HL-60 (cell line): ENCODE data around the gene CHD2.

ENCODE experiments used
- DNase-seq, 2 experiments: peaks; one replicate each; pipeline ENCODE4 v3.0.0-alpha.2; 2010 to 2020; ENCODE audit warnings: low read depth in 1 of 2, low spot score in 1 of 2
- H3K27ac ChIP-seq: fragments of 250-450 bp; sonication (Bioruptor Pico); replicated peaks from 2 replicates; pipeline ENCODE4 v1.5.1; 2020; ENCODE audit warnings: mild to moderate bottlenecking, moderate library complexity
- H3K27me3 ChIP-seq: fragments of 250-450 bp; sonication (Bioruptor Pico); 2 replicates; pipeline ENCODE4 v1.5.1; 2021; ENCODE audit warnings: mild to moderate bottlenecking, moderate library complexity; ENCODE audit not compliant: insufficient read depth, poor library complexity, severe bottlenecking
- H3K4me3 ChIP-seq: replicated peaks from 2 replicates; pipeline ENCODE4 v1.5.1; 2011; ENCODE audit warnings: mild to moderate bottlenecking, control low read depth, low read length; ENCODE audit not compliant: insufficient read depth
- CTCF ChIP-seq: IDR thresholded peaks from one replicate; pipeline ENCODE4 v1.5.1; 2011; ENCODE audit warnings: low read length, control low read depth, inconsistent platforms; ENCODE audit not compliant: insufficient read depth
- GABPA ChIP-seq: IDR thresholded peaks from 2 replicates; pipeline ENCODE4 v1.6.1; 2012; ENCODE audit warnings: low read depth
- POLR2AphosphoS5 ChIP-seq: IDR thresholded peaks from 2 replicates; pipeline ENCODE4 v1.6.1; 2012; ENCODE audit warnings: low read depth
- SPI1 ChIP-seq: IDR thresholded peaks from 2 replicates; pipeline ENCODE4 v1.6.1; 2012; ENCODE audit warnings: low read depth, mild to moderate bottlenecking, borderline replicate concordance
- TF ChIP-seq, protein P1 (sequence below): IDR thresholded peaks from 2 replicates; pipeline ENCODE4 v1.6.1; 2012; ENCODE audit warnings: low read depth; ENCODE audit not compliant: insufficient replicate concordance

Gene CHD2

GRCh38 chr15:92959219-92959618, 59.1 kb downstream of the CHD2 start:
- H3K27ac ChIP-seq, result no peak overlapping the region

DNA sequence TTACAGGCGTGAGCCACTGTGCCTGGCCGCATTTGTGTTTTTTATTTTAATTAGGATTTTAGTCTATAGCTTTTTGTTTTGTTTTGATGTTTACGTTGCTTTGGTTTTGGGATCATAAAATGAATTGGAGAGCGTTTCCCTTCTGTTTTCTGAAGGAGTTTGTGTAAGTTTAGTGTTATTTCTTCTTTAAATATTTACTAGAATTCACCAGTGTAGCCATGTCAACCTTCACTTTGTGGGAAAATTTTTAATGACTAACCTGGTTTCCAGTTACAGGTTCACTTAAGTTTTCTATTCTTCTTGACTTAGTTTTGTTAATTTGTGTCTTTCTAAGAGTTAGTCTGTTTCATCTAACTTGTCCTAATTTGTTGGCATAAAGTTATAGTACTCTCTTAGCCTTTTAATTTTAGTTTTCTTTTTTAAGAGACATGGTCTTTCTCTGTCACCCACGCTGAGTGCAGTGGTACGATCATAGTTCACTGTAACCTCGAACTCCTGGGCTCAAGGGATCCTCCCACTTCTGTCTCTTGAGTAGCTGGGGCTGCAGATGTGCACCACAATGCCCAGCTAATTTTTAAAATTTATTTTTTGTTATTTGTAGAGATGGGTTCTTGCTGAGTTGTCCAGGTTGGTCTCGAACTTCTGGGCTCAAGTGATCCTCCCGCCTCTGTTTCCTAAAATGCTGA, 61.0 kb downstream of the CHD2 start:
- TF ChIP-seq SPI1 (no peak), CTCF (no peak), GABPA (no peak), POLR2AphosphoS5 (no peak)
- TF ChIP-seq, protein P1, sequence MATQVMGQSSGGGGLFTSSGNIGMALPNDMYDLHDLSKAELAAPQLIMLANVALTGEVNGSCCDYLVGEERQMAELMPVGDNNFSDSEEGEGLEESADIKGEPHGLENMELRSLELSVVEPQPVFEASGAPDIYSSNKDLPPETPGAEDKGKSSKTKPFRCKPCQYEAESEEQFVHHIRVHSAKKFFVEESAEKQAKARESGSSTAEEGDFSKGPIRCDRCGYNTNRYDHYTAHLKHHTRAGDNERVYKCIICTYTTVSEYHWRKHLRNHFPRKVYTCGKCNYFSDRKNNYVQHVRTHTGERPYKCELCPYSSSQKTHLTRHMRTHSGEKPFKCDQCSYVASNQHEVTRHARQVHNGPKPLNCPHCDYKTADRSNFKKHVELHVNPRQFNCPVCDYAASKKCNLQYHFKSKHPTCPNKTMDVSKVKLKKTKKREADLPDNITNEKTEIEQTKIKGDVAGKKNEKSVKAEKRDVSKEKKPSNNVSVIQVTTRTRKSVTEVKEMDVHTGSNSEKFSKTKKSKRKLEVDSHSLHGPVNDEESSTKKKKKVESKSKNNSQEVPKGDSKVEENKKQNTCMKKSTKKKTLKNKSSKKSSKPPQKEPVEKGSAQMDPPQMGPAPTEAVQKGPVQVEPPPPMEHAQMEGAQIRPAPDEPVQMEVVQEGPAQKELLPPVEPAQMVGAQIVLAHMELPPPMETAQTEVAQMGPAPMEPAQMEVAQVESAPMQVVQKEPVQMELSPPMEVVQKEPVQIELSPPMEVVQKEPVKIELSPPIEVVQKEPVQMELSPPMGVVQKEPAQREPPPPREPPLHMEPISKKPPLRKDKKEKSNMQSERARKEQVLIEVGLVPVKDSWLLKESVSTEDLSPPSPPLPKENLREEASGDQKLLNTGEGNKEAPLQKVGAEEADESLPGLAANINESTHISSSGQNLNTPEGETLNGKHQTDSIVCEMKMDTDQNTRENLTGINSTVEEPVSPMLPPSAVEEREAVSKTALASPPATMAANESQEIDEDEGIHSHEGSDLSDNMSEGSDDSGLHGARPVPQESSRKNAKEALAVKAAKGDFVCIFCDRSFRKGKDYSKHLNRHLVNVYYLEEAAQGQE, result no peak
- Histone ChIP-seq H3K27ac (no peak overlapping the region), H3K27me3 (no peaks in the 10 kb centered on the region), H3K4me3 (no peak overlapping the region)
- DNase-seq, result no peak

More at GRCh38 chr15:92959219-92959618, 59.1 kb downstream of the CHD2 start:
- H3K4me3 ChIP-seq, result no peak overlapping the region
- TF ChIP-seq GABPA (no peak), POLR2AphosphoS5 (no peak), SPI1 (no peak), CTCF (no peak)
- TF ChIP-seq, protein P1, result no peak
- peak in 1 of 2 experiments; percentile 18 for DNase-seq
- H3K27me3 ChIP-seq, result no peaks in the 10 kb centered on the region

DNA sequence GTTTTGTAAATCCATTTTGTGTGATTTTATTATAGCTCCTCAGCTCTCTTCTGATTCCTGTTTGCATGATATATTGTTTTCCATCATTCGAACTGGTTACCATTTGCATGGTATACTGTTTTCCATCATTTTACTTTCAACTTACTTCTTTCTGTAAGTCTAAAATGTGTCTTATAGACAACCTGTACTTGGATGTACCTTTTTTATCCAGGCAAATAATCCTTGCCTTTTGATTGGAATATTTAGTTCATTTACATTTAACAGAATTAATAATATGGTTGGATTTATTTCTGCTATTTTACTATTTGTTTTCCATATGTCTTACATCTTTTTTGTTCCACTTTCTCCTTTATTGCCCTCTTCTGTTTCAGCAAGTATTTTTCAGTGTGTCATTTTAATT, 62.8 kb downstream of the CHD2 start:
- no peak overlapping the region for H3K4me3 ChIP-seq
- no peak overlapping the region for H3K27ac ChIP-seq
- TF ChIP-seq CTCF (no peak), SPI1 (no peak), GABPA (no peak), POLR2AphosphoS5 (no peak)
- TF ChIP-seq, protein P1, result no peak
- no peaks in the 10 kb centered on the region for H3K27me3 ChIP-seq
- DNase-seq, result no peak
